SK-N-SH treated with all-trans-retinoic acid at 6 μM for 48 hours (cell line): ENCODE results near the gene GPR6.

ENCODE experiments used
- OSR1 ChIP-seq: fragments of 250-450 bp; sonication (Bioruptor Pico); IDR thresholded peaks from 2 replicates; pipeline ENCODE4 v1.8.0; 2022; ENCODE audit warnings: moderate library complexity, mild to moderate bottlenecking, inconsistent platforms
- PATZ1 ChIP-seq: fragments of 250-450 bp; sonication (Bioruptor Pico); IDR thresholded peaks from 2 replicates; pipeline ENCODE4 v1.8.0; 2020; ENCODE audit warnings: mild to moderate bottlenecking, moderate library complexity, borderline replicate concordance
- TCF4 ChIP-seq: fragments of 250-450 bp; sonication (Bioruptor Pico); IDR thresholded peaks from 2 replicates; pipeline ENCODE4 v1.8.0; 2021; ENCODE audit warnings: mild to moderate bottlenecking, moderate library complexity, borderline replicate concordance
- ZNF565 ChIP-seq: fragments of 450-650 bp; formaldehyde crosslinking; conservative IDR thresholded peaks from 2 replicates; pipeline ENCODE4 v1.5.0; 2020; ENCODE audit warnings: low read depth, mild to moderate bottlenecking, moderate library complexity

DNA sequence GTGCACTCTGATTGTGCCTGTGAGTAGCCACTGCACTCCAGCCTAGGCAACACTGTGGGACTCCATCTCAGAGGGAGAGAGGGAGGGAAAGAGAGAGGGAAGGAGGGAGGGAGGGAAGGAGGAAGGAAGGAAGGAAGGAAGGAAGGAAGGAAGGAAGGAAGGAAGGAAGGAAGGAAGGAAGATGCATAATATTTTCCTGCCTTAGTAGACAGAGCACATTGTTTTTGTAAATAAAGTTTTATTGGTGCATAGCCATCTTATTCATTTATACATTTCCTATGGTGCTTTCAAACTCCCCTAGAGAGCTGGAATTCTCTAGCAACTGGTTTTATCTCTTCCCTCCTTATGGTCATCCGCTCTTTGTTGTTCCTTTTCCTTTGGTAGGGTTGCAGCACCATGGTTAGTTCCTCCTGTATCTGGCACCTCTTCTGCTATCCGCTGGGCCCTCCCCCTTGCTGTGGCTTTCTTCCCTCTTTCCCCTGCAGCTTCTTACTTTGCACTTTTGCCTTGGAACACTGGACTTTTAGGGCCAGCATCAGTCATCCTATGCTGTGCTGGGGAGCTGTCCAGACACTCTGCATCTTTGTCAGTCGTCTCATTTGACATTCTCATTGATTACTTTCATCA lies 20.2 kb downstream of the GPR6 start:
- no peak for TF ChIP-seq ZNF565 (CRISPR knock-in tag)
- TF ChIP-seq PATZ1 = no peak
- no peak for TF ChIP-seq OSR1 (CRISPR knock-in tag)
- TF ChIP-seq TCF4 (CRISPR knock-in tag) = no peak
